Measurements from ENCODE around the gene BACH2.
"Not testable (repeated sequence)": the region's sequence is repeated elsewhere in the genome, so short reads cannot be mapped to it uniquely, and the experiment has no call there.

BACH2 gene

DNA sequence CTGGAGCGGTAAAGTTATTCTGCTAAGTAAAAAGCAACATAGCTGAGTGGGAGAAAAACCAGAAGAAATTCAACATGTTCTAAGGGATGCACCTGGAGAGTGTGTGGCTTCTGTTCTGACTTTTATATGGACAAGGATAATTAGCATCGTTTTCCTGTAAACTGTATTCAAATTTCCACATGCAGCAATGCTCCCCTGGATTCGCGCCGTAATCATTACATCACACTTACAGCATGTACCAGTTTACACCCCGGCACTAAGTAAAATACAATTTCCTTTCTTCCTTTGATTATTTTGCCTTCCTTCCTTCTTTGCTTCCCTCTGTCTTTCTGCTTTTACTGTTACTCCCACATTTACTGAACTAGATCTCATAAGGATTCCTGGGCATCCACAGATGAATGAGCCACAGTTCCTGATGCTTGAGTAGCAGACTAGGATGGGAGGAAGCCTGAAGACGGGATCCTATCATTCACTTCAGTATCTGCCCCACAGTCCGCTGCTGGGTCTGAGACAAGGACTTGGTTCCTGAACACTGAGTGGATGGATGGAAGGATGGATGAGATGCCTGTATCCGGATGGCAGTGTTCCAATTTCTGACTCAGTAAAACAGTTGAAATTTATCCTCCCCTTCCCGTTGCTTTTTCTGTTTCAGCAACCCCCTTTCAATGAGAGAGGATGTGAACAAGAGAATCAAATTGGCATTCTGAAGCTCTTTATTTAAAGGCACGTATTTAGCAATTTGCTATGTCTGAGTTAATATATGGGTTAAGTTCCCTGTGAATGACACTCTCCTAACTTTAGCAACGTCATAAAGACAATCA lies 227.7 kb downstream of the BACH2 start:
- no peak for DNase-seq (ENCODE audit: low read depth in 2 of 2)

- DNase-seq (ENCODE audit: low read depth in 2 of 2) = peak in 1 of 2 donors; percentile 32
Observed at GRCh38 chr6:90068264-90068663, 228.4 kb downstream of the BACH2 start.

DNA sequence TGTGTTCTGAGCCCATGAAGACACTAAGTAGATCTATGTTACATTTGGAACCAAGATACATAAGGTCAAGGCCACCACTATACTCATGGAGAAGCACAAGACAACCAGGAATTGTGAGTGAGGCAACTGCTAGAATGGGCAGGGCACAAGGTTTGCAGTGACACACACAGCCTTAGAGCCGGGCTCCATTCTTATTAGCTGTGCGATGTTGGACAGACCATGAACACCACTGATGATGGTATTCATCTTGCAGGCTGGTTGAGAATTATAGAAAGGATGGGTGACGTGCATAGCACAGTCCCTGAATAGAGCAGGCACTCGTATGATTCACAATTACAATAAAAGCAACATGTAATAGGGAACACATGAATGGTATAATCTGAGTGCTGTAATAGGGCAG lies 229.9 kb downstream of the BACH2 start:
- no peak for DNase-seq (ENCODE audit: low read depth in 2 of 2)

GRCh38 chr6:90065173-90065572 lies 231.5 kb downstream of the BACH2 start:
- DNase-seq (ENCODE audit: low read depth in 2 of 2) = no peak

- no peak for DNase-seq (ENCODE audit: low read depth in 2 of 2)
Observed at GRCh38 chr6:90062667-90063066, 234.0 kb downstream of the BACH2 start.

GRCh38 chr6:90062051-90062450 lies 234.6 kb downstream of the BACH2 start:
- no peak for DNase-seq (ENCODE audit: low read depth in 2 of 2)

GRCh38 chr6:90059178-90059577 lies 237.5 kb downstream of the BACH2 start:
- not testable (repeated sequence) for DNase-seq (ENCODE audit: low read depth in 2 of 2)

GRCh38 chr6:90055924-90056323 lies 240.7 kb downstream of the BACH2 start:
- DNase-seq (ENCODE audit: low read depth in 2 of 2) = not testable (repeated sequence)

DNA sequence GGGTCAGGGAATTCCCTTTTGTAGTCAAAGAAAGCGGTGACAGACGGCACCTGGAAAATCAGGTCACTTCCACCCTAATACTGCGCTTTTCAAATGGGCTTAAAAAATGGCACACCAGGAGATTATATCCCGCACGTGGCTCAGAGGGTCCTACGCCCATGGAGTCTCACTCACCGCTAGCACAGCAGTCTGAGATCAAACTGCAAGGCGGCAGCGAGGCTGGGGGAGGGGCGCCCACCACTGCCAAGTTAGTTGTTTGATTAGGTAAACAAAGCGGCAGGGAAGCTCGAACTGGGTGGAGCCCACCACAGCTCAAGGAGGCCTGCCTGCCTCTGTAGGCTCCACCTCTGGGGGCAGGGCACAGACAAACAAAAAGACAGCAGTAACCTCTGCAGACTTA lies 242.4 kb downstream of the BACH2 start:
- DNase-seq (ENCODE audit: low read depth in 2 of 2) = not testable (repeated sequence)

GRCh38 chr6:90053614-90054013 lies 243.0 kb downstream of the BACH2 start:
- no peak for DNase-seq (ENCODE audit: low read depth in 2 of 2)

GRCh38 chr6:90049295-90049694 lies 247.3 kb downstream of the BACH2 start:
- DNase-seq (ENCODE audit: low read depth in 2 of 2) = no peak

GRCh38 chr6:90048206-90048967 lies 248.3 kb downstream of the BACH2 start:
- DNase-seq (ENCODE audit: low read depth in 2 of 2) = no peak

DNA sequence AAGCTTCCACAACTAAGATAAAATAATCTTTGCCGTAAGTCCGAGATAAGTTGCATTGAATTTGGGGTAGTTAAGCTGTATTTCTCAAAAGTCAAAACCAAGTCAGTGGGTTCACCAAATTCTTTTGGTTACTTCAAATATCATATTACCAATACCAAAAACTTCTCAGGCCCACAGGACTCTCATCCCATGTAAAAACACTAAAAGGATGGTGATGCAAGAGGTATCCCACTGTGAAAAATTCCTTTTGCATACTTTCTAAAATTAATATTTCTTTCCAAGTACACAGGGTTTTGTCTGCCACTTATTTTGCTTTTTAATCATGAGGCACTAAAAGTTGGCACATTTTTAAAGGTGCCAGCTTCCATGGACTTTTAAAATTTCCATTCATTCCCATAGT lies 251.1 kb downstream of the BACH2 start:
- DNase-seq (ENCODE audit: low read depth in 2 of 2) = no peak

DNA sequence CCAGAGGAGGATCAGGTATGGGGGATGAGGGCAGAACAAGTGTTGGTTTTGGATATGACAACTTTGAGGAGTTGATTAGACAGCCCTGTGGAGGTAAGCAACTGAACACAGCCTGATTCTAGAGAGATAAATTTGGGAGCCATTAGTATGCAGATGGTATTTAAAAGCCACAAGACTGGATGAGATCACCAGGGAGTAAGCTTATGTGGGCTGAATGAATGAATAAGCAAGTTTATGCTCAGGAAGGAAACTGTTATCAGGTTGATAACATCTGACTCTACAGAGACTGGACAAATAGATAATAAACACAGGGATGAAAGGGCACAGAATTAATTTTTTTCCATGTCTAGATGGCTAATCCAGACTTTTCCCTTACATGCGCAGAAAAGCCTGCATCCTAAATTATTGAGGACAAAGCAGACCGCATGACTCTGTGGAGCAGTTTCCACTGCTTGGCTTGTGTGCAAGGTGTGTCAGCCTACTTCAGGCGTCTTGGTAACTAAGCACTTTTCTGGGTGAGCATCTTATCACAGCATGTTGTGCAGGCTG lies 251.7 kb downstream of the BACH2 start:
- no peak for DNase-seq (ENCODE audit: low read depth in 2 of 2)

GRCh38 chr6:90044182-90044832 lies 252.3 kb downstream of the BACH2 start:
- no peak for DNase-seq (ENCODE audit: low read depth in 2 of 2)

DNA sequence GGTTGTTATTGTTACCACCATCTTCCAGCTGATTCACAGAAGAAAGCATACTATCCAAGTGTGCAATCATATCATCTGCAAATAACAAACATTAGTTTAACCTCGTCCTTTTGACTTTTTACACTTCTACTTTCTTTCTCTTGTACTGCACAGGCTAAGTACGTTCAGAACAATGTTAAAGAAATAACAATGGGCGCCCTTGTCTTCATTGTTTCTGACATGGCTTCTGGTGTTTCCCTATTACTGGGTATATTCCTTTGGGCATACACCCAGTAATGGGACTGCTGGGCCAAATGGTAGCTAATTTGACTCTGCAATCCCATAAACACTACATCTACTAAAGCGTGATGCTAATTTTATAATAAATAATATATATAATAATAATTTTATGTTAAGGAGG lies 255.7 kb downstream of the BACH2 start:
- no peak for DNase-seq (ENCODE audit: low read depth in 2 of 2)

GRCh38 chr6:90039911-90040310 lies 256.7 kb downstream of the BACH2 start:
- DNase-seq (ENCODE audit: low read depth in 2 of 2) = no peak

GRCh38 chr6:90038961-90039653 lies 257.5 kb downstream of the BACH2 start:
- no peak for DNase-seq (ENCODE audit: low read depth in 2 of 2)

- DNase-seq (ENCODE audit: low read depth in 2 of 2) = no peak
Observed at GRCh38 chr6:90036963-90037362, 259.7 kb downstream of the BACH2 start.

DNA sequence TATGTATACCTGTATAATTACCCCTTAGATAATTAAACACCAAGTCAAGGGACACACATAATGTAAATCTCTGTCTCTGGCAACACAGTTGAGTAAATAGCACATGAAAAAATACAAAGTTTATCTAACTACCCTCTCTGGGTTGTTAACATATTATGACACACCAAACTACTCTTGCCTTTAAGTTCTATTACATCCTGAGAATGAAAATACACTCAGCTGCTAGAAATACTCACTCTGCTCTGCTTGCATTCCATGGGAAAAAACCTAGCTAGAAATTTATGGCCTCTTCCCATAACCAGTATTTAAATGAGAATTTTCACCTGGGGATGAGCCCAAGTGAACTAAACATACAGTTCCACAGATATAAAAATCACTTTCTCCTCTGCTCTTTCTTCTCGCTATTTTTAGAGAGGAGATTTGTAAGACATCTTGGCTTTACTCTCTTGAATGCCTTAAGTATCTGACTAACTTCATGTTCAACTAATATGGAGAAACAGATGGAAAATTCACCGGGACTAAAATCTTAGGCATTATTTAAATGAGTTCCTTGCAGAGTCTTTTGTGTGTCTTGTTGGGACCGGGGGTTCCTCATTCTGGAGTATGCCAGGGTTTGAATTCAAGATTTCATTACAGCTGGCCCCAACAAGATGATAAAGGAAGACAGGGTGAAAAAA lies 261.5 kb downstream of the BACH2 start:
- no peak for DNase-seq (ENCODE audit: low read depth in 2 of 2)

GRCh38 chr6:90033746-90034271 lies 262.8 kb downstream of the BACH2 start:
- DNase-seq (ENCODE audit: low read depth in 2 of 2) = no peak
